Muscle layer of colon (tissue), 2 donors: ENCODE measurements around the gene BPIFA2.

Experiments
- H3K27ac ChIP-seq: one replicate; pipeline ENCODE4 v1.7.0; 2013; ENCODE audit warnings: low read depth, mild to moderate bottlenecking, low read length, moderate library complexity
- H3K27me3 ChIP-seq, 2 donors: one replicate each; pipeline ENCODE4 v1.7.0; 2013; ENCODE audit warnings: low read length in 2 of 2, mild to moderate bottlenecking in 2 of 2; ENCODE audit not compliant: insufficient read depth in 2 of 2, control insufficient read depth in 1 of 2
- H3K36me3 ChIP-seq: one replicate; pipeline ENCODE4 v1.7.0; 2013; ENCODE audit warnings: mild to moderate bottlenecking, low read length; ENCODE audit not compliant: insufficient read depth
- H3K4me1 ChIP-seq: one replicate; pipeline ENCODE4 v1.7.0; 2013; ENCODE audit warnings: mild to moderate bottlenecking, low read length; ENCODE audit not compliant: insufficient read depth
- H3K4me3 ChIP-seq, 2 donors: one replicate each; pipeline ENCODE4 v1.7.0; 2013; ENCODE audit warnings: low read length in 2 of 2, low read depth in 1 of 2, mild to moderate bottlenecking in 1 of 2, moderate library complexity in 1 of 2
- H3K9ac ChIP-seq: one replicate; pipeline ENCODE4 v1.7.0; 2013; ENCODE audit warnings: low read length
- H3K9me3 ChIP-seq: one replicate; pipeline ENCODE4 v1.7.0; 2013; ENCODE audit warnings: mild to moderate bottlenecking, low read length
- donor health status: abdominal sarcoma.
- donor health status: Adenocarcinoma of cecum.

The BPIFA2 gene

DNA sequence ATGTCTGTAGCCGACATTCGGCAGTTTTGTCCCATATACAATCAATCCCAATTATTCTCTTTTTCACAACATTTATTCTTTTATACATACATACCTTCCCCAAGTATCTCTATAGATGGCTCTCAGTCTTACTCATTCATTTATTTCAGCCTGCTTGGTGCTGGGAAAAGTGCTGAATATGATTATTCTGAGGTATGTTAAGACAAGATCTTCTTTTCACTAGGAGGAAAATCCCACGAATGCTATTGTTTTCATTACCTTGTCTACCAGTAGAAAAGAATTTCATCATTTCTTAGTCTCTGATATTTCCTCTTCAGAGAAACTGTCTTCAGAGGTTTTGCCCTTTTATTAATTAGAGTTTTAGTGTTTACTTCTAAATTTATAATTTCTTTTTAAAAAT is 35.5 kb downstream of the BPIFA2 start:
- H3K4me3 ChIP-seq, result no peak overlapping the region
- H3K36me3 ChIP-seq, result no peaks in the 10 kb centered on the region
- H3K9me3 ChIP-seq, result no peaks in the 10 kb centered on the region
- no peak overlapping the region for H3K27ac ChIP-seq
- H3K4me1 ChIP-seq, result no peaks in the 10 kb centered on the region
- no peak overlapping the region for H3K9ac ChIP-seq
- H3K27me3 ChIP-seq, result no peaks in the 10 kb centered on the region

- H3K36me3 ChIP-seq, result no peaks in the 10 kb centered on the region
- H3K27me3 ChIP-seq, result no peaks in the 10 kb centered on the region
- H3K4me1 ChIP-seq, result no peaks in the 10 kb centered on the region
- H3K4me3 ChIP-seq, result no peak overlapping the region
- no peaks in the 10 kb centered on the region for H3K9me3 ChIP-seq
- H3K27ac ChIP-seq, result no peak overlapping the region
- H3K9ac ChIP-seq, result no peak overlapping the region
These were observed 41.8 kb downstream of the BPIFA2 start for GRCh38 chr20:33209789-33210188.

DNA sequence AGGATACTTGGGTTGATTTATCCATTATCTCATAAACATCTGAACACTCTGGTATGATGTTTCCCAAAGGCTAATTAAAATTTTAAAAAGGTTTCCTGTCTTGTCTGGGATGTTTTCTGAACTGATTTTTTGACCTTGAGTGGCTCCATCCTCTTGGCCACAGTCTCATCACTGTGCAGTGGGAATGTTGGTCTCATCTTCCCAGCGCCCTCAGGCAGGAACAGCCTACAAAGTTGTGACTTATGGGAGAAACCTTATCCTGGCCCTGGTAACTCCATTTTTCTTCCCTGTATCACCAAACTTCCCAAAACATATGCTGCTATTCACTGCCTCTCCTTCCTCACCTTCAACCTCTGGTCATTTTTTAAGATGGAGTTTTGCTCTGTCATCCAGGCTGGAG is 42.4 kb downstream of the BPIFA2 start:
- H3K4me3 ChIP-seq, result no peak overlapping the region
- no peaks in the 10 kb centered on the region for H3K4me1 ChIP-seq
- H3K9me3 ChIP-seq, result no peaks in the 10 kb centered on the region
- H3K27ac ChIP-seq, result no peak overlapping the region
- no peaks in the 10 kb centered on the region for H3K27me3 ChIP-seq
- H3K9ac ChIP-seq, result no peak overlapping the region
- no peaks in the 10 kb centered on the region for H3K36me3 ChIP-seq

GRCh38 chr20:33211817-33212424 is 44.0 kb downstream of the BPIFA2 start:
- no peak overlapping the region for H3K4me3 ChIP-seq
- no peaks in the 10 kb centered on the region for H3K4me1 ChIP-seq
- no peaks in the 10 kb centered on the region for H3K9me3 ChIP-seq
- H3K27me3 ChIP-seq, result no peaks in the 10 kb centered on the region
- H3K9ac ChIP-seq, result no peak overlapping the region
- H3K36me3 ChIP-seq, result no peaks in the 10 kb centered on the region
- H3K27ac ChIP-seq, result no peak overlapping the region

- H3K27ac ChIP-seq, result no peak within 1 kb of the TSS
- no peaks in the 10 kb centered on the region for H3K9me3 ChIP-seq
- H3K9ac ChIP-seq, result no peak within 1 kb of the TSS
- H3K4me3 ChIP-seq, result no peak within 1 kb of the TSS
- H3K36me3 ChIP-seq, result no peaks in the 10 kb centered on the region
- H3K27me3 ChIP-seq, result no peaks in the 10 kb centered on the region
- H3K4me1 ChIP-seq, result no peaks in the 10 kb centered on the region
These were observed 49.1 kb downstream of the BPIFA2 start, which contains the start of gene BPIFA3 for GRCh38 chr20:33217052-33217451. Gene BPIFA3, plus strand, starts transcription at chr20:33217352. Its CDS starts 185 bp downstream, at chr20:33217537.

GRCh38 chr20:33224399-33224798 is 56.4 kb downstream of the BPIFA2 start:
- no peak overlapping the region for H3K9ac ChIP-seq
- H3K4me1 ChIP-seq, result no peaks in the 10 kb centered on the region
- H3K27me3 ChIP-seq, result peaks cover 0 to 4% of the 10 kb centered on the region in 2 donors
- H3K4me3 ChIP-seq, result no peak overlapping the region
- H3K27ac ChIP-seq, result no peak overlapping the region
- H3K36me3 ChIP-seq, result no peaks in the 10 kb centered on the region
- H3K9me3 ChIP-seq, result no peaks in the 10 kb centered on the region

DNA sequence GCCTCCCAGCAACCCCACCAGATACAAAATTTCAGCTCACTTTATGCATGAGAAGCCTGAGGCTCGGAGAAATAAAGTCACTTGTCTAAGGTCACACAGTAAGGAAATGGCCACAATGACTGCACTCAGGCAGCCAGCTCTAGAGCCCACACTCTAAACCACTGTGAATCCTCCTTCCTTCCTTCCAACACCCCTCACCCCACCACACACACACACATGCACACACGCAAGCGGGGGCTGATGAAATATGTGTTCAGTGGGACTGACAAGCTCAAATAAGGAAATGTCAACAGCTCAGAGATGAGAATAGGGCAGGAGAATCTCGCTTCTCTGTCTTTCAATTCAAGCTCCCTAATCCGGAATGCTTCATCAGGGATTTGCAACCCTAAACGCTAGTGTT is 61.9 kb downstream of the BPIFA2 start:
- peaks cover 0 to 4% of the 10 kb centered on the region in 2 donors for H3K27me3 ChIP-seq
- no peak overlapping the region for H3K4me3 ChIP-seq
- H3K36me3 ChIP-seq, result no peaks in the 10 kb centered on the region
- no peak overlapping the region for H3K9ac ChIP-seq
- no peak overlapping the region for H3K27ac ChIP-seq
- H3K4me1 ChIP-seq, result no peaks in the 10 kb centered on the region
- H3K9me3 ChIP-seq, result no peaks in the 10 kb centered on the region
